SK-N-SH treated with all-trans-retinoic acid at 6 μM for 48 hours (cell line): ENCODE data around the gene CCDC34.

ENCODE experiments used
- ATAC-seq: fragments of 200-7000 bp; cut with Tn5 transposase; 3 replicates; pipeline ENCODE4 v1.9.1; 2020; ENCODE audit warnings: mild to moderate bottlenecking, moderate library complexity
- ARNTL ChIP-seq: fragments of 450-650 bp; formaldehyde crosslinking; IDR thresholded peaks from 2 replicates; pipeline ENCODE4 v1.5.0; 2020; ENCODE audit warnings: low read depth, mild to moderate bottlenecking, moderate library complexity, borderline replicate concordance
- BACH2 ChIP-seq: fragments of 250-450 bp; sonication (Bioruptor Pico); IDR thresholded peaks from 2 replicates; pipeline ENCODE4 v1.9.0; 2021; ENCODE audit warnings: mild to moderate bottlenecking, borderline replicate concordance
- CREB5 ChIP-seq: fragments of 250-450 bp; sonication (Bioruptor Pico); IDR thresholded peaks from 2 replicates; pipeline ENCODE4 v1.5.1; 2020; ENCODE audit warnings: low read depth, mild to moderate bottlenecking, moderate library complexity
- CSDC2 ChIP-seq: fragments of 250-450 bp; sonication (Bioruptor Pico); IDR thresholded peaks from 2 replicates; pipeline ENCODE4 v1.5.0; 2020; ENCODE audit warnings: mild to moderate bottlenecking, moderate library complexity
- CSRNP3 ChIP-seq: fragments of 250-450 bp; sonication (Bioruptor Pico); IDR thresholded peaks from 2 replicates; pipeline ENCODE4 v1.5.1; 2021; ENCODE audit warnings: mild to moderate bottlenecking, moderate library complexity
- ESRRG ChIP-seq: fragments of 250-450 bp; sonication (Bioruptor Pico); IDR thresholded peaks from 2 replicates; pipeline ENCODE4 v1.6.1; 2021; ENCODE audit warnings: mild to moderate bottlenecking
- ISL1 ChIP-seq: fragments of 250-450 bp; sonication (Bioruptor Pico); IDR thresholded peaks from 2 replicates; pipeline ENCODE4 v2.1.2; 2022; ENCODE audit warnings: mild to moderate bottlenecking, moderate library complexity
- OSR1 ChIP-seq: fragments of 250-450 bp; sonication (Bioruptor Pico); IDR thresholded peaks from 2 replicates; pipeline ENCODE4 v1.8.0; 2022; ENCODE audit warnings: moderate library complexity, mild to moderate bottlenecking, inconsistent platforms
- PATZ1 ChIP-seq: fragments of 250-450 bp; sonication (Bioruptor Pico); IDR thresholded peaks from 2 replicates; pipeline ENCODE4 v1.8.0; 2020; ENCODE audit warnings: mild to moderate bottlenecking, moderate library complexity, borderline replicate concordance
- POU6F1 ChIP-seq: fragments of 250-450 bp; sonication (Bioruptor Pico); IDR thresholded peaks from 2 replicates; pipeline ENCODE4 v1.8.0; 2021; ENCODE audit warnings: low read depth, mild to moderate bottlenecking, moderate library complexity, borderline replicate concordance
- PPARA ChIP-seq: fragments of 250-450 bp; sonication (Bioruptor Pico); IDR thresholded peaks from 2 replicates; pipeline ENCODE4 v1.5.0; 2020; ENCODE audit warnings: mild to moderate bottlenecking, borderline replicate concordance
- RARB ChIP-seq: fragments of 250-450 bp; sonication (Bioruptor Pico); IDR thresholded peaks from 2 replicates; pipeline ENCODE4 v1.8.0; 2021; ENCODE audit warnings: mild to moderate bottlenecking, moderate library complexity
- SNAI2 ChIP-seq: fragments of 250-450 bp; sonication (Bioruptor Pico); IDR thresholded peaks from 2 replicates; pipeline ENCODE4 v1.5.0; 2020; ENCODE audit warnings: mild to moderate bottlenecking, moderate library complexity
- TCF4 ChIP-seq: fragments of 250-450 bp; sonication (Bioruptor Pico); IDR thresholded peaks from 2 replicates; pipeline ENCODE4 v1.8.0; 2021; ENCODE audit warnings: mild to moderate bottlenecking, moderate library complexity, borderline replicate concordance
- TOX ChIP-seq: fragments of 250-450 bp; sonication (Bioruptor Pico); IDR thresholded peaks from 2 replicates; pipeline ENCODE4 v1.8.0; 2021; ENCODE audit warnings: mild to moderate bottlenecking, moderate library complexity, borderline replicate concordance
- TSHZ2 ChIP-seq: fragments of 250-450 bp; sonication (Bioruptor Pico); IDR thresholded peaks from 2 replicates; pipeline ENCODE4 v1.5.0; 2020; ENCODE audit warnings: mild to moderate bottlenecking, moderate library complexity
- ZC3H10 ChIP-seq: fragments of 250-450 bp; sonication (Bioruptor Pico); IDR thresholded peaks from 2 replicates; pipeline ENCODE4 v1.5.1; 2021; ENCODE audit warnings: mild to moderate bottlenecking, moderate library complexity
- ZFP3 ChIP-seq: fragments of 250-450 bp; sonication (Bioruptor Pico); IDR thresholded peaks from 2 replicates; pipeline ENCODE4 v1.5.0; 2020; ENCODE audit warnings: mild to moderate bottlenecking, moderate library complexity
- ZFP30 ChIP-seq: fragments of 450-650 bp; formaldehyde crosslinking; IDR thresholded peaks from 2 replicates; pipeline ENCODE4 v1.5.0; 2022; ENCODE audit warnings: mild to moderate bottlenecking, moderate library complexity
- ZNF565 ChIP-seq: fragments of 450-650 bp; formaldehyde crosslinking; conservative IDR thresholded peaks from 2 replicates; pipeline ENCODE4 v1.5.0; 2020; ENCODE audit warnings: low read depth, mild to moderate bottlenecking, moderate library complexity
- ZNF70 ChIP-seq: fragments of 450-650 bp; formaldehyde crosslinking; IDR thresholded peaks from 2 replicates; pipeline ENCODE4 v1.5.0; 2020; ENCODE audit warnings: mild to moderate bottlenecking, moderate library complexity
- ZNF8 ChIP-seq: fragments of 450-650 bp; formaldehyde crosslinking; IDR thresholded peaks from 2 replicates; pipeline ENCODE4 v1.5.0; 2020; ENCODE audit warnings: mild to moderate bottlenecking, moderate library complexity

CCDC34 gene

GRCh38 chr11:27350511-27350910, 12.5 kb downstream of the CCDC34 start:
- ATAC-seq = no peak
- TF ChIP-seq PPARA (CRISPR knock-in tag) (no peak), OSR1 (CRISPR knock-in tag) (no peak), BACH2 (no peak), ZNF70 (CRISPR knock-in tag) (no peak), ESRRG (CRISPR knock-in tag) (no peak), RARB (no peak), TSHZ2 (CRISPR knock-in tag) (no peak), POU6F1 (CRISPR knock-in tag) (no peak), ISL1 (CRISPR knock-in tag) (no peak), ZC3H10 (no peak), ZNF8 (CRISPR knock-in tag) (no peak), ZNF565 (CRISPR knock-in tag) (no peak), SNAI2 (CRISPR knock-in tag) (no peak), ZFP30 (no peak), CSDC2 (CRISPR knock-in tag) (no peak), TCF4 (CRISPR knock-in tag) (no peak), CREB5 (CRISPR knock-in tag) (no peak), ZFP3 (no peak)

- TF ChIP-seq ZNF565 (CRISPR knock-in tag) (no peak), ZC3H10 (no peak), SNAI2 (CRISPR knock-in tag) (no peak), ARNTL (CRISPR knock-in tag) (no peak), POU6F1 (CRISPR knock-in tag) (no peak), TOX (no peak), PATZ1 (CRISPR knock-in tag) (no peak), RARB (no peak)
- no peak for ATAC-seq
Observed at GRCh38 chr11:27349919-27350318, 13.1 kb downstream of the CCDC34 start.

GRCh38 chr11:27348340-27348873, 14.6 kb downstream of the CCDC34 start:
- TF ChIP-seq TSHZ2 (CRISPR knock-in tag) = no peak
- no peak for TF ChIP-seq CREB5 (CRISPR knock-in tag)
- peak; percentile 52 for TF ChIP-seq ISL1 (CRISPR knock-in tag)
- no peak for TF ChIP-seq ZNF8 (CRISPR knock-in tag)
- TF ChIP-seq CSRNP3 (CRISPR knock-in tag) = no peak
- TF ChIP-seq PPARA (CRISPR knock-in tag) = no peak
- TF ChIP-seq TOX = no peak
- TF ChIP-seq ZFP30 = no peak
- no peak for TF ChIP-seq ESRRG (CRISPR knock-in tag)
- TF ChIP-seq, all 23 proteins: peak for 1
- no peak; the same call in 2 of the 3 replicates for ATAC-seq
